Esophagus muscularis mucosa (tissue), 3 donors: ENCODE results near the gene FAM118B.

Experiments
- CTCF ChIP-seq, 3 experiments: fragments of 200-600 bp in 2 of 3; fragments of 450-650 bp in 1 of 3; sonication (generic) in 2 of 3; IDR thresholded peaks; one replicate each; pipeline ENCODE4 v1.5.1; 2017 to 2019; ENCODE audit warnings: antibody characterized with exemption in 3 of 3, mild to moderate bottlenecking in 2 of 3, moderate library complexity in 1 of 3
- POLR2AphosphoS5 ChIP-seq, 2 donors: sonication (generic); formaldehyde crosslinking; IDR thresholded peaks; one replicate each; pipeline ENCODE4 v1.6.1; 2017; ENCODE audit warnings: antibody characterized with exemption in 2 of 2

- TF ChIP-seq CTCF (IDR thresholded peaks at IDR 0.05) (no peak), POLR2AphosphoS5 (IDR thresholded peaks at IDR 0.05) (no peak)
Measured at GRCh38 chr11:126202646-126203359, 8.8 kb upstream of the FAM118B start.
